Activated T-cell treated with anti-CD3 and anti-CD28 coated beads for 48 hours (primary cell): ENCODE data around the gene EML4.

Source experiments
- DNase-seq: peaks from one replicate; pipeline ENCODE4 v3.0.0-alpha.2; 2020; ENCODE audit warnings: low read depth

EML4 gene

GRCh38 chr2:42196403-42197267, 27.5 kb downstream of the EML4 start:
- DNase-seq = no peak

- DNase-seq = no peak
Measured at GRCh38 chr2:42197792-42198191, 28.6 kb downstream of the EML4 start.

- no peak for DNase-seq
Measured at GRCh38 chr2:42198466-42198865, 29.3 kb downstream of the EML4 start.

GRCh38 chr2:42199002-42199401, 29.8 kb downstream of the EML4 start:
- no peak for DNase-seq

GRCh38 chr2:42199626-42200025, 30.5 kb downstream of the EML4 start:
- DNase-seq = no peak

GRCh38 chr2:42200926-42201855, 32.0 kb downstream of the EML4 start:
- no peak for DNase-seq

- no peak for DNase-seq
Measured at GRCh38 chr2:42202634-42203008, 33.5 kb downstream of the EML4 start.

- DNase-seq = no peak
Measured at GRCh38 chr2:42203792-42204191, 34.6 kb downstream of the EML4 start.

GRCh38 chr2:42205337-42205736, 36.2 kb downstream of the EML4 start:
- no peak for DNase-seq

GRCh38 chr2:42207826-42208225, 38.7 kb downstream of the EML4 start:
- DNase-seq = no peak

GRCh38 chr2:42210203-42210602, 41.0 kb downstream of the EML4 start:
- no peak for DNase-seq

GRCh38 chr2:42211291-42211690, 42.1 kb downstream of the EML4 start:
- DNase-seq = no peak

- no peak for DNase-seq
Measured at GRCh38 chr2:42214669-42215068, 45.5 kb downstream of the EML4 start.

GRCh38 chr2:42216694-42217093, 47.5 kb downstream of the EML4 start:
- DNase-seq = no peak

- no peak for DNase-seq
Measured at GRCh38 chr2:42217307-42217706, 48.2 kb downstream of the EML4 start.

GRCh38 chr2:42217914-42218313, 48.8 kb downstream of the EML4 start:
- no peak for DNase-seq

GRCh38 chr2:42218712-42219111, 49.6 kb downstream of the EML4 start:
- DNase-seq = no peak

- DNase-seq = no peak
Measured at GRCh38 chr2:42219160-42219559, 50.0 kb downstream of the EML4 start.

- no peak for DNase-seq
Measured at GRCh38 chr2:42220566-42220965, 51.4 kb downstream of the EML4 start.

- DNase-seq = no peak
Measured at GRCh38 chr2:42223067-42223854, 54.1 kb downstream of the EML4 start.

GRCh38 chr2:42223855-42224268, 54.7 kb downstream of the EML4 start:
- DNase-seq = no peak

- DNase-seq = no peak
Measured at GRCh38 chr2:42224422-42225067, 55.4 kb downstream of the EML4 start.
